Activated gamma-delta T cell (primary cell): ENCODE data around the gene RECK.

ENCODE experiments used
- DNase-seq: peaks from one replicate; lab custom pipeline; 2025; lab: John Stamatoyannopoulos, UW

RECK gene

DNA sequence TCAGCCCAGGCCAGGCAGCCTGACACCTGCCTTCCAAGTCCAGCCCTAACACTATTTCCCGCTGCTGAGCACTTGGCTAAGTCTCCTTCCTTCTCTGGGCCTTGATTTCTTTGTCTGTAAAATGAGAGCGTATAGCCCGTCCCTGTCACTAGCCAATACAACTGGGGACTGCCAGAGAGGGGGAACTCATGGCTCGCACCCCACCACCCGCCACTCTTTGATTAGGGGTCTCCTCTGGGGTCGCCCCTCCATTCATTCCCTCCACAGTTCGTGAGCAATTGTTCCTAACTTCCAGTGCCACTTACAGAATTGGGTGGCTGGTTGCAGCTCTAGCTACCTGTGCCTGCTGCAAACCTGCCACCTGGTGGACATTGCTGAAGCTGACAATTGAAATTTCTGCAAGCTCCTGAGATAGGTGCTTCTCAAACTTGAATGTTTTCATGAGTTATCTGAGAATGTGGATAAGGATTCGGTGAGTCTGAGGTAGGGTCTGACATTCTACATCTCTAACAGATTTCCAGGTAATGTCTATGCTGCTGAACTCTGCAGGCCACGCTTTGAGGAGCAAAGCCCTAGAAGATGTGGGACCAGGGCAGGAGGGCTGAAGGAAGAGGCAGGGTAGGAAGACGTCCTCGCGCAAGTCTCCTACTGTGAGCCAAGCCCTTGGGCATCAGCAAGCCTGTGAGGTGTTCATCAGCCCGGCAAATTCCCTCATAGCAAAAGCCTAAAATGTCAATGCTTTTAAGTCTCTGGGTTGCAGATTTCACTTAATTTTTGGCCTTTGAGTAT is 13.3 kb upstream of the RECK start:
- DNase-seq = no peak

DNA sequence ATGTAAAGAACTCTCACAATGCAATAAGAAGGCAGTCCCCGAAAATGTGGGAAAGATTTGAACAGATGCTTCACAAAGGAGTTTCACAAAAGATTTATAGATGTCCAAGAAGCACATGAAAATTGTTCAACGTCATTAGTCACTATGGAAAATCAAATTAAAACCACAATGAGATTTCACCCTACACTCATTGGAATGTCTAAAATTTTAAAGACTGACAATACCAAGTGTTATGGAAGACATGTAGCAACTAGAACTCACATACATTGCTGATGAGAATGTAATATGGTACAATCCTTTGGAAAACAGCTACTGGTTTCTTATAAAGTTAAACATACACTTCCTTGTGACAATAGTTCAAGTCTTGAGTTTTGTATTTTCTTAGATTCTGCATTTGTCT is 11.0 kb upstream of the RECK start:
- DNase-seq = no peak

DNA sequence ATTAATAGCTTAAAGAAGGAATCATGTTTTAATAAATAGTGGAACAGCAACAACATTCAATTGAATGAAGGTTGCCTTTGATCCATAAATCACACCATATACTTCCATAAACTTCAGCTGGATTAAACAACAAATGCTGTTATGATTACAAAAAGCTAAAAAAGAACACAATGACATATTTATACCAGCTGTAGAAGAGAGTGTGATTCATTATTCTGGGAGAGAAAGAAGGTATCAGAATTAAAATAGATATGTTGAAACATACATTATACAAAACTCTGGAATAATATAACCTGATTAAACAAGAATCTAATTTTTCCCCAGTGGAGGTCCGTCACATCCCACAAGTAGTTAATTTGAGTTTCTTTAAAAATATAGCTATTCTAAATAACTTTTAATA is 7.5 kb upstream of the RECK start:
- DNase-seq = no peak

DNA sequence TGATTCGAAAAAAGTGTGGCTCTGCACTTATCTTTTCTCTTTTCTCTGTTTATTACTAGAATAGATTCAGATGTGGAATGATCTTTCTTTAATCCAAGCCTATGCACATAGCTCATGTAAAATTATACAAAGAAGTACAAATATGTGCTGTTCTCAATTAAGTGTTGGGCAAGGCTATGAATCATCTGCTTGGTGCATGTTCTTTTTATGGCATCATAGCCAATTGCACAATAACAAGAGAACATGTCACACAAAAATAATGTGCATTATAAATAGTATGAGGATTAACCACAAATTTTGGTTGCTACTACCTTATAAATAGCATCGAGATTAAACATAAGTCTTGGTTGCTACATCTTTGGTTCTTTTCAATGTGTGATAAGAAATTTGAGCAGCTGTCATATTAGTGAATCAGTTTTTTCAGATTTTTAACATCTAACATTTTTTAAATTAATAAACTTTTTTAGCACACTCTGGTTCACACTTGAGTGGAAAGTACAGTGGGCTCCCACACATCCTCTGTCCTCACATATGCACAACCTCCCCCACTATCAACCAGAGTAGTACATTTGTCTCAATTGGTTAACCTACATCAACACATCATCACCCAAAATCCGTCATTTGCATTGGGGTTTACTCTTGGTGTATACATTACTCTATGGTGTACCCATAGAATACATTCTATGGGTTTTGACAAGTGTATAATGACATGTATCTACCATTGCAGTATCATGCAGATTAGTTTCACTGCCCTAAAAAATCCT is 6.8 kb upstream of the RECK start:
- DNase-seq = no peak

DNA sequence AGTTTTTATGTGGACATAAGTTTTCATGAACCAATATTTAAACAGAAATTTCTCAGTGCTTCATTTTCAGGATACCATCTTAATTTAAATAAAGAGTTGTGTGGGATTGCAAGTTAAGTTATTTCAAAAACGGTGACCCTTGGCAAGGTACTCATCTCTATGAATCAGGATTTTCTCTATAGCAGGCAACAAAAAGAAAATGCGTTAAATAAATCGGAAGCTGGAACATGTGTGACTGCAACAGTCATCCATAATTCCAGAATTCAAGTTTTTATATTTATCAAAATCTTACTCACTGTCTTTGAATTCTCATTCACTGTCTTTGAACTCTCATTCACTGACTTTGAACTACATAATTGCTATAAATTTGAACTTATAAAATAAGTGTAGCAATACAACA is 5.8 kb upstream of the RECK start:
- no peak for DNase-seq

DNA sequence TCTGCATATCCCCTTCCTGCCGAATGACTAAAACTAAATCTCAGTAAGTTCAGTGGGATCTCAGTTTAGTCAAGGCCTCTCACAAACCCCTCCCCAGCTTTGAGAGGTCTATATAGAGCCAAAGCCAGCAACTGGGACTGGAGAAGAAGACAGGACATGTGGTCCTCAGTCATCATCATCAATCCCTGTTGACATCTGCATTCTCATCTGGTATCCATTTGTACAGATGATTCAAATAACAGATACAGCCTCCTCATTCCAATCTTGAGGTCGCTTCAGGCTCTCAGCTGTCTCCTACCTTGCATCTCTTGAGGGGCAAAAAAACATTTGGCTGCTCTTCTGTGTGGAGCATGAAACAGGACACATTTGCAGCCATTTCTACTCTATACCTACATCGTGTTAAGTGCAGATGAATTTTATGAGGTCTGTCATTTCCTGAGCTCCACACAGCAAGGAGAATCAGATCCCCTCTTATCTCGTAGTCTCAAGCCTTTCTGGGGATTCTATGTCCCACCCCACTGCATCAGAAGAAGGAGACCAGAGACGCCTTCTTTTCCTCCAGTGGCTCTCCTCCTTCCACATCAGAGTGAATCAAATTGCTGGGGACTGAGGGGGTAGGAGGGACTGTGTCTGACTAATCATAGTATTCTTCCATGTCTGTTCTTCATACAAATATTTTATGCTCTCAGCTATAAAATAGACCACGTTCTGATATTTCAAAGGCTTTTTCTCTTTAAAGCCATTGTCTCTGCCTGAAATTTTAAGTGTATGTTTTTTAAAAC is 4.7 kb upstream of the RECK start:
- no peak for DNase-seq

DNA sequence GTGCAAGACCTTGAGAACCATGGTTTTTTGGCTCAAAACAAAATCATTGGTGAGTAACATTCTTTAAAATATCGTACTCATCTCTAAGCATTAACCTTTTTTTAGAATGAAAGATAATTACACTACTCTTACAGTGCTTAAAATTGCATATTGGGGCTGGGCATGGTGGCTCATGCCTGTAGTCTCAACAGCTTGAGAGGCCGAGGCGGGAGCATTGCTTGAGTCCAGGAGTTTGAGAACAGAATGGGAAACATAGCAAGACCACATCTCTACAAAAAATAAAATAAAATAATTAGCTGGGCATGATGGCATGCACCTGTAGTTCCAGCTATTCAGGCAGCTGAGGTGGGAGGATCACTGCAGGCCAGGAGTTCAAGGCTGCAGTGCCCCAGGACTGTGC is 2.9 kb upstream of the RECK start:
- no peak for DNase-seq

DNA sequence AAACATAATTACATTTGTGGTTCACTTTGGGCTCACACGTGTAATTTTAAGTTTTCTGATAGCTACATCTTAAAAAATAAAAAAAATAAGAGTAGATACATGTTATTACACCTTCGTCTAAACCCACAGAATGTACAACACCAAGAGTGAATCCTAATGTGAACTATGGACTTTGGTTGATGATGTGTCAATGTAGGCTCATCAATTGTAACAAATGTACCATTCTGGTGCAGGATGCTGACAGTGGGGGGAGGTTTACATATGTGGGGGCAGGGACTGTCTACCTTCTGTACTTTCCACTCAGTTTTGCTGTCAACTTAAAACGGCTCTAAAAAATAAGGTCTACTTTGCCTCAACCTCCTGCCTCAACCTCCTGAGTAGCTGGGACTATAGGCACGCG is 2.5 kb upstream of the RECK start:
- DNase-seq = no peak

DNA sequence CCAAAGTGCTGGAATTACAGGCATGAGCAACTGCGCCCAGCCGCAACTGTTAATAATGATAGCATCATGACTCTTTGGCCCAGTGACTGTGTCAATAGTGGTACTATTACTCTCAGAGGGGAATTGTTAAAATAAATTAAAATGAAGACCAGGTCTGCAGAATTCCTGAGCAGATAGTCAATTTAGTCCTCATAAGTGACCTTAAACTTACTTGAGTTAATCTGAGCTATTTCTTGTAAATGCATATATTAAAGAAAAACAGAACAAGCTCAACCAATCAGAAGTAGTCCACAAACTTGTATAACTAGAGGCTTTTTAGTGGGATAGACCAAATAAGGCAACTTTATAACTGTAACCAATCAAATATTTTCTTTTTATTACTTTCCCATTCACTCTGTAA is 1.7 kb upstream of the RECK start:
- DNase-seq = no peak

DNA sequence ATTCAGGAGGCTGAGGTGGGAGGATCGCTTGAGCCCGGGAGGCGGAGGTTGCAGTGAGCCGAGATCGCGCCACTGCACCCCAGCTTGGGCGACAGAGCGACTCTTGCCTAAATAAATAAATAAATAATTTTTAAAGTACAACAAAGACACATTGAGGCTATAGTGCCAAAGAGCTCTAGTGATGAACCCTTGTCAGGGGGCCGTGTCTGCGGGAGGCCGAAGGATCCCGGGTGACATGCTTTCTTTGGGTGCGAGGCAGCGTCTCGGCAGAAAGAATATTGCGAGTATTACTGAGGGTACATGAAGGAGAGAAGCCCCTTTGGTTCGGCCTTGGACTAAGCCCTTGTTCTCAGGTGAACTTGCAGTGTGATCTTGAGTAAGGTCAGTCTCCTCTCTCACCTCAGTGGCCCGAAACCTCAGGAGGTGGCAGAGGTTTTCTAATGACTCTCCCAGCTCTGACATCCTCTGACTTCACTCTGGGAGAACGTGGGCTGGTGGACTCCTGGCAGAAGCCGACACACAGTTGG is 397 bp upstream of the RECK start:
- no peak for DNase-seq

GRCh38 chr9:36037549-36038122 is 923 bp downstream of the RECK start:
- no peak for DNase-seq

DNA sequence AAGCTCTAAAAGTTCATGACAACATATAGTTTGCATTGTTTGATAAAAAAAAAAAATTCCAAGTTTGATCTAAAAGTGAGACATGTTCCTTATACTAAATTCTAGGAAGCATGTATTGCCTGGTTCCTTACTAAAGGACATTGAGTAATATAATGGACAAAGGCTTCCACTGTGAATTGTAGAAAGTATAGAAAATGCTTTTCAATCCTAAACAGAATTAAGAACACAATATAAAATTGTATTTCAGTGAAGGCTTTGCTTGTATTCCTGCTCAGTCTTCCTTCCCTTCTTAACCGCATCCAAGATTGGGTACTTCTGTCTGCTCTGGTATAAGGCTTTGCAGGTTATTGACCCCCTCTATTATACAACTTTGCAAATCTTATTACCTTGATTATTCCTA is 2.4 kb downstream of the RECK start:
- no peak for DNase-seq

DNA sequence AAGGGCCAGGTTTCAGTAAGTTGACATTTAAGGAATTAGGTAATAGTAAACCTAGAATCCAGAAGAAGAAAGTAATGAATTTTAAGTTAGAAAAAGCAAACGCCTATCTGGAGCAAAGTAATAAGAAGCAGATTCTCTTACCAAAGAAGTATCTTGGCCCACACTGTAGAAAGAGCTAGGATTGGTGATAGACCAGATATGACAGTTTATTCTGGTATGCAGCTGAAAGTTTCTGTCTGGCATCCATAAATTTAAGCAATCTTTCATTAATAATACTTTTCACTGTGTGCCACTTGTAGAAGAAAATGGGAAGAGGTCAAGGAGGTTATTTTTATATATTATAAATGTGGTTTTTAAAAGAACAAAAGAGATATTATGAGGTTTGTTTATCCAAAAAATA is 3.0 kb downstream of the RECK start:
- DNase-seq = no peak

- DNase-seq = no peak
Measured at GRCh38 chr9:36040271-36040925, 3.7 kb downstream of the RECK start.

- no peak for DNase-seq
Measured at GRCh38 chr9:36041506-36041905, 4.8 kb downstream of the RECK start.

DNA sequence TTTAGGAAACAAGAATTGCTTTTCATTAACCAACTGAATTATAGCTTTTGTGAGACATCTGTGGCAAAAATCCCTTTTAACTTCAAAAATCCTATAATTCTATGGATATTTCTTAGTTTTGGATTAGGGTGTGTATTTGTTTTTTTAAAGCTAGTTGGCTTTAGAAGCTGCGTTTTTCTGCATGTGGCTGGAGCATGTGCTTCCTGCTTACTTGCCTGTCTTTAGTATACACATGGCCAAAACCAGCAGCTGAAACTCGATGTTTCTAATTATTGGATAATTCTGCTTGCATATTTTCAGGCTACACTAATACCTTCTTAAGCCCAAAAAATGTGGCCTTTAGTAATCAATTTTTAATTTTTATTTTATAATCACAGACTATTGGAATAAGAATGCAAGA is 8.9 kb downstream of the RECK start:
- no peak for DNase-seq

DNA sequence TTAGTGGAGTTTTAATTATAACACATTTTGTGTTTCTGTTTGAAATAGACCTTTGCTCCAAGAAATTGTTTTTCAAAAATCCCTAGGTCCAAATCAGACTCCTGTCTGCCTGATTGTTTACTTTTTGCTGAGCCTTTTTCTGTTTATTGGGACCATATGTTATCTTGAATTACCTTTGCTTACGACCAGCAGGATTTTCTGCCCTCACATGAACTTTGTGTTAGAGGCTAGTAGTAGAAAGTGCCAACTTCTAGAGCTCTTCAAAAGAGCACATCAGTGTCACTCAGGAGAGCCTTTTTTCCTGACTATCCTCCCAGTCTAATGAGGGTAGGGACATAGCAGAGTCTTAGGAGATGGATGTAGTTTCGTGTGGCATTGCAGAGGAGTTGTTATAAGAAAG is 10.2 kb downstream of the RECK start:
- no peak for DNase-seq

DNA sequence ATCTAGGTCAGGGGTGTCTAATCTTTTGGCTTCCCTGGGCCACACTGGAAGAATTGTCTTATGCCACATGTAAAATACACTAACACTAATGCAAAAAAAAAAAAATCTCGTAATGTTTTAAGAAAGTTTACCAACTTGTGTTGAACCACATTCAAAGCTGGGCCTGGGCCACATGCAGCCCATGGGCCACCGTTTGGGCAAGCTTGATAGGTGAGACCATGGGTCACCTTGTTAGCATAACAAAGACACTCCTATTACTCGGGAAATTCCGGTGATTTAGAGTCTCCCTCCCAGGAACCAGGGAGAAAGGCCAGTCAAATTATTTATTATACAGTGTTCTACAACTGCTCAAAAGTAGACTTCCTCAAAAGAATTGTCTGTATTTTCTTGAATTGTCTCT is 12.7 kb downstream of the RECK start:
- no peak for DNase-seq

DNA sequence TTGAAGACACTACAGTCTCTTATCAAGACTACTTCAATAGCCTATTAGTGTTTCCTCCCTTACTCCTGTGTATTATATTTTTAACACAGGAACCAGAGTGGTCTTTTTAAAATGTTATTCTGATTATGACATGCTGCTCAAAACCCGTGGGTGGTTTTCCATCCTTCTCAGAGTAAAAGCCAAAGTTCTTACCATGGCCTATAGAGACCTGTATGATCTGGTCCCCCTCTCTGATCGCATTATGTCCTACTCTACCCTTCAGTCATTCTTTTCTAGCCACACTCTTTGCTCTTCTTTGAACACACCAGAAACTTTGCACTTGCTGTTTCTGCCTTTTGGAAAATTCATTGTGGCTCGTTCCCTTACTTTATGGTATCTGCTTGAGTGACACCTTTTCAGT is 13.8 kb downstream of the RECK start:
- DNase-seq = no peak

GRCh38 chr9:36051317-36051716 is 14.6 kb downstream of the RECK start:
- no peak for DNase-seq

- no peak for DNase-seq
Measured at GRCh38 chr9:36053971-36054370, 17.3 kb downstream of the RECK start.

DNA sequence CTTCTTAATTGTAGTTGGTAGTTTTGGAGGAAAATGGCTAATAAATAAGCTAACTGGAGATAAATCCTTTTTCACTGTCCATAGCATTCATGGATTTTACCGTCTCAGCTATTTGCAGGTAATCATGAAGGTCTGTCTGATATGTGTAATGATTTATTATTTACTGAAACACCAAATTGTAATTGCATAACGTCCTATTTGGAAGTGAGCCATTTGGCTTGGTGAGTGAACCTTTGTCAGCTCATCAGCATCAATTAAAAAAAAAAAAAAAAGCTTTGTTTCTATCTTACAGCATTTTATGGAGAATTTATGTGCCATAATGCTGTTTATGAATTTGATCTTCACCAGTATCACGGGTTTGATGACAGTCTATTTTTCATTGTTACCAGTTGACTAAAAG is 20.2 kb downstream of the RECK start:
- DNase-seq = no peak
